T-helper 2 cell (primary cell): Measurements from ENCODE around the gene ACAA1.

Source experiments
- DNase-seq, 5 experiments: peaks; one replicate each; pipeline versions ENCODE4 v3.0.0 to v3.0.0-alpha.2; 2012 to 2022

The ACAA1 gene

GRCh38 chr3:38133557-38134405 lies 3.1 kb downstream of the ACAA1 start:
- no peak for DNase-seq

- DNase-seq: no peak
These were observed 3.7 kb downstream of the ACAA1 start for GRCh38 chr3:38133209-38133556.

- DNase-seq: no peak
These were observed 5.1 kb downstream of the ACAA1 start for GRCh38 chr3:38131621-38132369.

GRCh38 chr3:38130631-38131065 lies 6.3 kb downstream of the ACAA1 start:
- DNase-seq: no peak

DNA sequence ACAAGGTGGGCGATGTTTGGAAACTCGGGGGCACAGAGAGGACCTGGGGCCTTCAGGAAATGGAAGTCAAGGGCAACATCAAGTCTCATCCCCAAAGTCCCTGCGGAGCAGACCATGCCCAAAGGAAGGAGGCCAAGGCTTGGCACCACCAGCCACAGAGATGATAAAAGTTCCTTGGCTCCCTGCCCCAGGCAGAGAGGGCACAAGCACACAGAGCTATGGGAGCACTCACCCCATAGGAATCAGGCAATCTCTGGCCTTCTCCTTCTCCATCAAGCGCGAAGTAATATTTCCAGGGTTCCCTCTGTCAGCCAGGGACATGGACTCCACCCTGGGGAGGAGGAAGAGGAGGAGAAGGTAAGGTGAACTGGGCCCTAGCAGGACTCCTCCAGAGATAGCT lies 7.9 kb downstream of the ACAA1 start:
- no peak for DNase-seq

GRCh38 chr3:38128303-38128655 lies 8.6 kb downstream of the ACAA1 start:
- no peak for DNase-seq

DNA sequence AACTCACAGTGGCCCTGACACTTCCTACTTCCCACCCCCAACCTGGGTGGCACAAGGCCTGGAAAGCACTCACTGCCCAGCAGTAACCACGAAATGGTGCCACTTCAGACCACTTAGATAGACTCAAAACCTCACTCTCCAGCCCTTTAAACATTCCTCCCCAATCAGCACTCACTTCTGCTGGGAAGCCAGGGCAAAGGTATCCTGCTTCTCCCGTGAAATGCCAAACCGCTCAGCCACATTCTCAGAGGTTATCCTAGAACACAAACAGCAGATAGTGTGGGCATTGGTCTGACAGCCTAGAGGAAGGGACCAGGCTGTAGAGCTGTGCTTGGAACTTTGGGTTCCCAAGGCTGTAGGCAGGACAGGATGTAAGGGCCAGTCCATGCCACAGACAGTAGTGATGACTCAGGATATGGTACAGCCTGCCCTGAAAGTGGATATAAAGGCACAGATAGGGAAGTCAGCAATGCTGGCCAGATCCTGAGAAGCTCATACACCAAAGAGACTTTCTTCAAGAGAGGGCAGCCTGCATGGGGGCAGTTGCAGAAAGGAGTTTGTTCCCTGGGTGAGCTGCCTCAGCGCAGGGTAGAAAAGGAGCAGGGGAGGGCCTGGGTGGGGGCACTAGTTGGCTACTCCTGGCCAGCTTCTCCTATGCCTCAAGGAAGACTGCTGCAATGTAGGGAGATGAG lies 9.2 kb downstream of the ACAA1 start:
- no peak for DNase-seq

DNA sequence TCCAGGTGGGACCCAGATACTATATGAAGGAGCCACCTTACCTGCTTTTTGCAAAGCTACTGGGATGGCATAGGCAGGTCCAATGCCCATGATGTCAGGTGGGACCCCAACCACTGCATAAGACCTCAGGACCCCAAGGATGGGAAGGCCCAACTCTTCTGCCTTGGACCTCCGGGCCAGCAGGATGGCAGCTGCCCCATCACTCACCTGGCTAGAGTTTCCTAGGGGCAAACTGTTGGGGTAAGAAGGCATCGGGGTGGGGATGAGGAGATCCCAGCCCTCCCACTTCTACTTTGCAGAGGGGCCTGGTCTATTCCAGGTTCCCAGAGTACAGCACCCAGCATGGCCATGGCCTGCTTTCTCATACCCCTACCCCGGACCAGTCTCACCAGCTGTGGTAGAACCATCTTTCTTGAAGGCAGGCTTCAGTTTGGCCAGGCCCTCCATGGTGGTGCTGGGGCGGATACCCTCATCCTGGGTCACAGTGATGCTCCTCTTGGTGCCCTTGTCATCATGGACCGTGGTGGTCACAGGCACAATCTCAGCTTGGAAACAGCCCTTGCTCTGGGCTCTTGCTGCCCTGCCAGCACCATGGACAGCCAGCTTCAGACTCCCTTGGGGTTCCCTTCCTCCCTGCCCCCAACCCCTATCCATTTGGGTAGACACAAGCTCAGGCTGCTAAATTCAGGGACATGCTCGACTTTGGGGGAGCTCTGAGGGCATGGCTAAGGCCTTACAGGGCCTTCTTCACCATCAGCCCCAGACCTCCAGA lies 10.6 kb downstream of the ACAA1 start:
- DNase-seq: no peak

- no peak for DNase-seq
These were observed 11.4 kb downstream of the ACAA1 start for GRCh38 chr3:38125305-38126120.

DNA sequence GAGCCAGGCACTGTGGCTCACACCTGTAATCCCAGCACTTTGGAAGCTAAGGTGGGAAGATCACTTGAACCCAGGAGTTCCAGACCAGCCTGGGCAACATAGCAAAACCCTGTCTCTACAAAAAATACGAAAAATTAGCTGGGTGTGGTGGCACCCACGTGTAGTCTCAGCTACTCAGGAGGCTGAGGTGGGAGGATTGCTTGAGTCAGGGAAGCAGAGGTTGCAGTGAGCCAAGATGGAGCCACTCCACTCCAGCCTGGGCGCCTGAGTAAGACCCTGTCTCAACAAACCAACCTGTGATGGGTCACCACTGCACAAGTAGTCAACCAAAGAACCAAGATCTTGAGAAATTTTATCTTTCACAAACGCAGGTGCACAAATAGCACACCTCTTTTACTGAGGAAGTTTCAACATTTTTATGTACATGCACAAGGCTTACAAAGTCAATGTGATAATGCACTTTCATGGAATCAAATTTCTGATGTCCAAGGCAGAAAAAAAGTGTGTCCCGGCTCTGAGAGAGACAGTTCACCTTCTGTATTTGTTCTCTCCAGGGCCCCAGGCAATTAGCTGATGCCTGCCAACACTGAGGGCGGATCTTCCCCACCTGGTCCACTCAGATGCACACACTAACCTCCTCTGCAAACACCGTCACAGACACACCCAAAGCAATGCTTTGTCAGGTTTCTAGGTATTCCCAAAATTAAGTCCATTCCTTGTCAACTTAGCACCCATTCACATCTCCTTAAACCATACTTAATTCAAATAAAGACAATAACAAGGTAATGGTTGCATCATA lies 12.4 kb downstream of the ACAA1 start:
- no peak for DNase-seq

GRCh38 chr3:38122712-38123290 lies 14.1 kb downstream of the ACAA1 start:
- no peak for DNase-seq

- no peak for DNase-seq
These were observed 15.0 kb downstream of the ACAA1 start for GRCh38 chr3:38121832-38122461.

- no peak for DNase-seq
These were observed 15.5 kb downstream of the ACAA1 start for GRCh38 chr3:38121451-38121831.

DNA sequence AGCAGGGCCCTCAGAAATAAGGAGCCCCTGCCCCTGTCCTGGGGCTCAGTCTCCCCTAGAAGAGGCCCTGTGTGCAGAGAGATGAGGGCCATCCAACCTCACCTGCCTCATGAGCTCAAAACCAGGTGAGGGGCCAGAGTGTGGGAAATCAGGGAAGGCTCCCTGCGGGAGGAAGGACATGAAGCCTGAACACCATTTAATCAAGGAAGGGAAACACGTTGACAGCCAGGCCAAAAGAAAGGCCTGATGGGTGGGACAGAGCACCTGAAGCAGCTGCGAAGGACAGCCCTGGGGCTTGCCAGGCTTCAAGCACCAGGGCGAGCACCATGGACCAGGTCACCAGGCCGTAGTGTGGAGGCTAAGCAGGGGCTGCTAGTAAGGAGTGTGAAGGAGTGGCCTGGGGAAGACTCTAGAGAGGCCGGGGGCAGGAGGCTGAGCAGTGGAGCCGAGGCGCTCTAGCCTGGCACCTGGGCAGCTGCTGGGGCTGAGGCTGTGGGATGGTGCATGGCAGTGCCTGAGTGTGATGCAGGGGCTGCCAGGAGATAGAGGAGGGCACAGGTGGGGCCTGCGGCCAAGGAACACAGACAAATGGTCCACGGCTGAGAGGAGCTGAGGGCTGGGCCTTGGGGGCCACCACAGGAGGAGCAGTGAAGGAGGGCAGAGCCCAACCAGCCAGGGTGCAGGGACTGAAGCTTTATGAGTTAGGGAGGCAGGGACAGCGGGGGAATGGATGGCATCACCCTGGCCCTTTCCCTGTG lies 16.1 kb downstream of the ACAA1 start:
- no peak for DNase-seq

DNA sequence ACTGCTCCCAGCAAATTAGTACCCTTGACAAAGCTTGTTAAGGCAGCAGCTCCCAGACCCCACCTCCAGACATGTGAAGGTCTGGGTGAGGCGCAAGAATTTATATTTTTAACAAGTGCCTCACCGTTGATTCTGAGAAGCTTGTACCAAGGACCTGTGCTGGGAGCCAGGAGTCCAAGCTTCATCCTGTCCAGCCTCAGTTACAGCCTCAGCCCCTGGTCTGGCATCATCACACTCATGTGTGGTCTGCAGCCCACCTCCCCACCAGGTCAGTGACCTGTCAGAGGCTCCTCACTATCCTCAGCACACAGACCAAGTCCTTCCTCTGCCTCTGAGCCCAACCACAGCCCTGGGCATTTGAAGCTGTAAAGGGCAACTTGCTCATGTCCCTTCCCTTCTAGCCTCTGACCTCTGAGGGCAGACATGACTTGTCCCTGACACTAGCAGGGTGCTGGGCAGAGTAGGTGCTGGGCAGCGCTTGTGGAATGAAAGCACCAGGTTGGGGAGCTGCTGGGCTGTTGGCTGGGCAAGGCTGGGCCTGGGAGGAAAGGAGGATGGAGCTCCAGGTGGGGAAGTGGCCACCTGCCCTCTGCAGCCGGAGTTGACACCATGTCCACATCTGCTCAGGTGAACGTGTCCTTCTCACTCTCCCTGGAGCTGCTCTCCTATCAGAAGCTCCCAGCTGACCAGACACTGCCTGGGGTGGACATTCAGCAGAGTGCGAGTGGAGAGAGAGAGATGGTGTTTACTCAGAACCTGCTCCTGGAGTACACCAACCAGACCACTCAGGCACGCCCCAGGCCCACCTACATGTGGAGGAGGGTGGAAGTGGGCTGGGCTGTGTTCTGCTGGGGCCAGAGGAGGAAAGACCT lies 16.9 kb downstream of the ACAA1 start:
- no peak for DNase-seq

DNA sequence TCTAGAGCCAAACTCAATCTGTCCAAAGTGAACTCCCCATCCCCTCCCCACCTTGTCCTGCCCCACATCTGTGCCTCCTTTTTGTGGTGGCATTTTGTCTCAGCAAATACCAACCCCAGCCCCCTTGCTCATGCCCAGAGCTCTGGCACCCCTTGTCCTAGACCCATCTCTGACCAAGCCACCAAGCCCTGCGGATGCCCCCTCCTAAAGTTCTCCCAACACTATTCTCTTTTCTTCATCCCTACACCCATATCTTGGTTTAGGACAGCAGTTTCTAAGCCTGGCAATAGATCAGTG lies 17.7 kb downstream of the ACAA1 start:
- no peak for DNase-seq

GRCh38 chr3:38118421-38119247 lies 18.3 kb downstream of the ACAA1 start:
- DNase-seq: no peak
